HG02610 (cell line): ENCODE data around the gene TMEM151B.

ENCODE experiments used
- ATAC-seq: cut with Tn5 transposase; IDR thresholded peaks from one replicate; pipeline ENCODE4 v1.9.1; 2021; ENCODE audit warnings: mild to moderate bottlenecking, moderate library complexity; ENCODE audit not compliant: unreplicated experiment

TMEM151B gene

GRCh38 chr6:44262467-44263353, 7.5 kb upstream of the TMEM151B start:
- no peak for ATAC-seq

DNA sequence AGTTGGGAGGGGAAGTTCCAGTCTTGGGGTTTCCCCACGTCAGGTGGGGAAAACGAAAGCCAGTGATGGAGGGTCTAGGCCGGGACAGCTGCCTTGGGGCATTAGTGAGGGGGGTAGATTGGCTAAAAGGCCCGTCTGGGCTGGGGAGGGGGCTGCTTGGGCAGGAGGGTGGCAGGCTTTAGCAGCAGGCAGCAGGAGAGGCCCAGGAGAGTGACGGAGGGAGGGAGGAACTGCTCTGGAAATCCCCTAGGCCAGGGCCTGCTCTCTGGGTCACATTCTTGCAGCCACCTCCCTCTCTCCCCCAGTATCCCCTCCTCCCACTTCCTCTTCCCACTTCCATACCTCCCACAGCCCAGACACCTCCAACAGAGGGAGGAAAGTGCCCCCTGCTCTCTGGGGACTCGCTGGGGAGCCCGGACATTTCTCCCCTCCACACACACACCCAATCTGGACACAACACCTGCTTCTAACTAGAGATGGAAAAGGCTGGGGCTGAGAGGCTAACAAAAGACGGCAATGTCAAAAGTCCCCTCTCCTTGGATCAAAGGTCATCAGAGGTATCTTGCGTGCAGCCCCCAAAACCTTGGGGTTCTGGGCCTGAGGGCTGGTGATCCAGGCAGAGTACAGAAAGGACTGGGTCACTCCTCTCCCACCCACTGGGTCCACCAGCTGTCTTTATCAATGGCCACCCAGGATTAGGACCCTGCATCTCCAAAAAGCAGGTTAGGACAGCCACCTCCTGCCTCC, 6.7 kb upstream of the TMEM151B start:
- peak; percentile 23 for ATAC-seq

GRCh38 chr6:44264154-44265006, 5.9 kb upstream of the TMEM151B start:
- ATAC-seq: peak; percentile 21

DNA sequence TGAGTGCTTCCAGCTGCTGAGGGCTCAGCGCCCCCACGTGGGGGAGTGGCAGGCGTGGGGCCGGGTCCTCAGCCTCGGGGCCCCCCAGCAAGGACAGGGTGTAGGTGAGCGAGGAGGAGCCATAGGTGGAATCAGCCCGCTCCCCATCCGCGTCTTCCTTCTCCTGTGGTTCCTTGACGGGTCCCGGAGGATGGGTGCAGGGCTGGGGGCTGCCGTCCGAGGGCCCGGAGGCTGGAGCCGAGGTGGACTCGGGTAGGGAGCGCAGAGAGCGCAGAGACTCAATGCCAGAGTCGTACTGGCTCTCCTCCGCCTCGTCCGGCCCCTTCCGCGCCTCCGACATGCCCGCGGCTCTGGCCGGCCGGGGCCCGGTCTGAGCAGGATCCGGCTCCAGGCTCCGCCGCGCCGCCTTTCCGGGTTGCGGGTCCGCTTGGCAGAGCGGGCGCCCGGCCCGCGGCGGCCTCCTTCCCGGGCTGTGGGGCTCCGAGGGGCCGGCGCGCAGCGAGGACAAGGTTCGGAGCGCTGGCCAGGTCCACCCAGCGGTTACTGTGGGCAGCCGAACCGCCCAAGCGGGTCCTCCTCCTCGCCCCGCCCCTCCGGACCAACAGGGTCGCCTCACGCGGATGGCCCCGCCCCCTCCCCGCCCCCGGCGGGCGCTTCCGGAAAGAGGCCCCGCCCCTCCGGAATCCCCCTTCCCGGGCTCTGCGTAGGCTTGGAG, 5.1 kb upstream of the TMEM151B start, which contains the start of gene NFKBIE:
TSS of gene NFKBIE (minus strand) at position 545 of the 715 bp plus-strand sequence. CDS start at position 340, 205 bp downstream.
- ATAC-seq: peak; percentile 29

DNA sequence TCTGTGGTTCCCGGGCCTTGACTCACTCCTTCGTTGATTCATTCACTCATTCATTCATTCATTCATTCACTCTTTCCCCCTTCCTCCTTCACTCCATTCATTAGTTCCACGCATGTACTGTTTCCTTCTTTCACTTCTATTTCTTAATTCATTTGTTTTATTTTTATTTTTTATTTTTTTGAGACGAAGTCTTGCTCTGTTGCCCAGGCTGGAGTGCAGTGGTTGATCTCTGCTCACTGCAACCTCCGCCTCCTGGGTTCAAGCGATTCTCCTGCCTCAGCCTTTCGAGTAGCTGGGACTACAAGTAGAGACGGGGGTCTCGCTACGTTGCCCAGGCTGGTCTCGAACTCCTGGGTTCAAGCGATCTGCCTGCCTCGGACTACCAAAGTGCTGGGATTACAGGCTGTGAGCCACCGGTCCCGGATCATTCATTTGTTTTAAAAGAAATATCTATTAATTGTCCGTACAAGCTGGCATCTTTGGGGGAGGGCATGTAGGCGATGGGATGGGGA, 4.5 kb upstream of the TMEM151B start:
- ATAC-seq: no peak

- ATAC-seq: peak; percentile 27
Measured at GRCh38 chr6:44266347-44266746, 3.9 kb upstream of the TMEM151B start.

- ATAC-seq: no peak
Measured at GRCh38 chr6:44267252-44267651, 3.0 kb upstream of the TMEM151B start.

DNA sequence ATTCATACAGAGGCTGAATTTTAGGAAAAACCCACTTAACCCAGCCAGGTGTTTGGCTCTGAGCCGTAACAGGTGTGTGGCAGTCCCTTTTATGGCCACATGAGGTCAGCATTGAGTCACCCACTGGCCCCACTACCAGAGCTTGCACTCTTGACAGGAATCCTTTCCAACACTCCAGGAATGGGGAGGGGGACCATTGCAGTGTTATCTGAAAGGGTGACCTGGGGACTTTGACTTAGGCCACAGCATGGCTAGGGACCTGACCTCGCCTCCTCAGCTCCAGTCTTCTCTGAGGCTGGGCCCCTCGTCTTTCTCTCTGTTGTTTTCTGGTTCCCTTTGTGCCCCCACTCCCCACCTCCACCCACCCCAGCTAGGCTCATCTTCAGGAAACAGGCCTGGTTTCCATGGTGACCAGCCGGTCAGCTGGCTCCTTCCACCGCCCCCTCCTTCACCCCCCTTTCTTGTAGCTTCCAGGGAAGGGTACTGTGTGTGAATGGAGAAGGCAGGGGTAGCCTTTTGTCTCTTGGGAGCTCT, 2.1 kb upstream of the TMEM151B start:
- no peak for ATAC-seq

DNA sequence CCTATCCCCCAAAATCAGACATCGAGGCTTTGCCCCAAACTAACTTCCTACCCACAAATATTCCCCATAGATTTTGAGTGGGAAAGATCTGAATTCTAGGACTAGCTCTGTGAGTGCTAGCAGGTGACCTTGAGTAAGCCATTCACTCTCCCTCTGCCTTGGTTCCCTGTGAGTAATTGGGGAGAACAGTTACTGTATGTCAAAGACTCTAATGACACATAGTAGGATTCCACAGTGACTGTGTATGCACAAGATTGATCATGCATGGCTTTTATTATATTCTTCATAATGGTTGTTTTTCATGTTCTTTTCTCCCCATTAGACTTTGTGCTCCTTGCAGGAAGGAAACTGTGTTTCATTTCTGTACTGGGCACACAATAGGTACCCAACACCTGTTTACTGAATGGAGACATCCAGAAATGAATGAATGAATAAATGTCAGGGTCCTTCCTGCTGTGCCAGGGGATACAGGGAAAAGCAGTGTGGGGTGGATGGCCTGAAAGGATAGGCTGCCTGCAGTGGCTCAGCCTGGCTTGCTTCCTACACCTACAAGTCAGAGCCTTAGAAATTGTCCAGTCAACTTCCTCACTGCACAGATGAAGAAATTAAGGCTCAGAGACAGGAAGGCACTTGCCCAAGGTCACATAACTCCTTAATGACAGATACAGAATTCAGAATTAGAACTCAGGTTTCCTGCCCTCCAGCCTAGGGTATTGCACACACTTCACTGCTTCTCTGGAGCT, 901 bp upstream of the TMEM151B start:
- ATAC-seq: no peak

DNA sequence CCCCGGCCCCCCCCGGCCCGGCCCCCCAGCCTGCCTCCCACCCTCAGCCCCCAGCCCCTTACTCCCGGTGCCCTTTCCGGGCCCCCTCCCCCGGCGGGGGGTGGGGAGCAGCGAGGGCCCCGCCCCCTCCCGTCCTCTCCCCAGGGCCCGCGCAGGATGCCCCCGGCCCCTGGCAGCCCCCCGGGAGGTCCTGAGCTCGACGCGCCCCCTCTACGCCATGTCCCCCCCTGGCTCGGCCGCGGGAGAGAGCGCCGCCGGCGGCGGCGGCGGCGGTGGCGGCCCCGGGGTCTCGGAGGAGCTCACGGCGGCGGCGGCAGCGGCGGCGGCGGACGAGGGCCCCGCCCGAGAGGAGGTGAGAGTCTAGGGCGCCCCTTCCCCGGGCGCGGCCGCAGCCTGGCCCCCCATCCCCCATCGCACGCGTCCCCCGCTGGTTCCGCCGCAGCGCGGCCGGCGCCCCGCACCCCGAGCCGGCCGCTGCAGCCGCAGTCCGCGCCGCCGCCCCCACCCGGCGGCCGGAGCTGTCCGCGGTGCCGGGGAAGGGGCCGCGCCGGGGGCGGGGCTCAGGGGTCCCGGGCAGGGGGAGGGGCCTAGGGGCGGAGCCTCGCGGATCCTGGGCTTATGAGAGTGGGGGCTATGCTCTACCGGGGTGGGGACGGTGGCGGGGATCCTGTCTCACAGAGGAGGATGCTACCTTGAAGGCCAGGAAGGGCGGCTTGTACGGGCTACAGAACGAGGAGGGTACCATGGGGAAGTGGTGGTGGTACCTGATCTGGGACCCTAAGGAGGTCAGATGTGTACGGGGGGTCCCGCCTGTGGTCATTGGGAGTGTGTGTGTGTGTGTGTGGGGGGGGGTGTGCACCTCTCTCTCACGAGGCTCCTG, 516 bp downstream of the TMEM151B start:
- ATAC-seq: no peak

DNA sequence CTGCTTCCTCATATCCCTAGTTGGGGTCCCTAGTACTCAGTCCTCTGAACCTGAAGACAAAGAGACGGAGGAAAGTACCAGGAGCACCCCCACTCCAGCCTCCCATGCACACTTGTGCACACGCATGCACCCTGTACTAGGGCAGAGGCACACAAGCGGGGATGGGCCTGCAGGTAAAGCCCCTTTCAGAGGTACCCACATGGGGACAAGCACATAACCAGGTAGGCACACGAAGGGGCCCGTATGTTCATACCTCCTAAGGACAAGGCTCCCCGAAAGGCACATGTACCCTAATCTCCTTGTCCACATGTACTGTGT, 1.1 kb downstream of the TMEM151B start:
- no peak for ATAC-seq

DNA sequence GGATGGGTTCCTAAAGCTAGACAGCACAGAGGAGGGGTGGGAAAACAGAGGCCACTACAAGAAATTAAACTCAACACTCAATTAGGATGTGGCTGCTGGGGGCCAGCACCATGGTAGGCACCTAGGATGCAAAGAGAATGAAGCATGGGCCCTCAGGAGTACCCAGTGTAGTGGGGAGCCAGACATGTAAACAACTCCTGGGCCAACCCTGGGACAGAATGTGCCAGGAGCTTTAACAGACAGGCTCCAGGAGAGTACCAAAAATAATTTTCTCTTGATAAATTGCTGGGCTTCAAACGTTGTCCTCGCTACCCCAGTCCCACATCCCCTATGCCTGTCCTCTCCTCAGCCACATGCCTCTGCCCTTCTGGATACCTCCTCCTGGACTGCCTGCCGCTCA, 1.7 kb downstream of the TMEM151B start:
- ATAC-seq: no peak

DNA sequence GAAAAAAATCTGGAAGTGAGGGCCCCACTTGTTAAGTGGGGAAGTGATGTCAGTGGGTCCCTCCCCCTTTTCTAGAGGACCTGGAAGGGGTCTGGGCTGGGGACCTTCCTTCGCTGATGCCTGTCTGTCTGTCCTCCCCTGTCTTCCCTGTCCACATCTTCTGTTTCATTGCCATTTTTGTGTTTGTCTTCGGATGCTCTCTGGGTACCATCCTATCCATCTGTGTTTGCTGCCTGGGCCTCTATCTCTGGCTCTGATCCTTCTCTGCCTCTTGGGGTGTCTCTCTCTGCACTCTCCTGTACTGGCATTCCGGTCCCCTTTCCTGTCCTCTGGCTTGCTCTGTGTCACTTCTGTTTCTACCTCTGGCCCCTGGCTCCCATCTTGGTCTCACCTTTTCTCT, 2.3 kb downstream of the TMEM151B start:
- ATAC-seq: no peak

GRCh38 chr6:44272999-44273566, 2.8 kb downstream of the TMEM151B start:
- ATAC-seq: no peak

- ATAC-seq: no peak
Measured at GRCh38 chr6:44273617-44274016, 3.4 kb downstream of the TMEM151B start.

GRCh38 chr6:44275271-44275748, 5.1 kb downstream of the TMEM151B start:
- no peak for ATAC-seq

DNA sequence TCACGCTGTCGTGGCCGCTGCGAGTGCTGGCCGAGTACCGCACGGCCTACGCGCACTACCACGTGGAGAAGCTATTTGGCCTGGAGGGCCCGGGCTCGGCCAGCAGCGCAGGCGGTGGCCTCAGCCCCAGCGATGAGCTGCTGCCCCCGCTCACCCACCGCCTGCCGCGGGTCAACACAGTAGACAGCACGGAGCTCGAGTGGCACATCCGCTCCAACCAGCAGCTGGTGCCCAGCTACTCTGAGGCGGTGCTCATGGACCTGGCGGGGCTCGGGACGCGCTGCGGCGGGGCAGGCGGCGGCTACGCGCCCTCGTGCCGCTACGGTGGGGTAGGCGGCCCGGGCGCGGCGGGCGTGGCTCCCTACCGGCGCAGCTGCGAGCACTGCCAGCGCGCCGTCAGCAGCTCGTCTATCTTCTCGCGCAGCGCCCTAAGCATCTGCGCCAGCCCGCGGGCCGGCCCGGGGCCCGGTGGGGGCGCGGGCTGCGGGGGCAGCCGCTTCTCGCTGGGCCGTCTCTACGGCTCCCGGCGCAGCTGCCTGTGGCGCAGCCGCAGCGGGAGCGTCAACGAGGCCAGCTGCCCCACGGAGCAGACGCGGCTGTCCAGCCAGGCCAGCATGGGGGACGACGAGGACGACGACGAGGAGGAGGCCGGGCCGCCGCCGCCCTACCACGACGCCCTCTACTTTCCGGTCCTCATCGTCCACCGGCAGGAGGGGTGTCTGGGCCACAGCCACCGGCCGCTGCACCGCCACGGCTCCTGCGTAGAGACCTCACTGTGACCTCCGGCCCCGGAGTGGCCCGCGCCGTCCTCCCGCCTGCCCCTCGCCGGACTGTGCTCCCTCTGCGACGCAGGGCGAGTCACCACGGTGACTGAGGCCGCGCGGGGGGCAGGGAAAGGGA, 5.7 kb downstream of the TMEM151B start:
- ATAC-seq: no peak
